Astrocyte (in vitro differentiated cells and primary cell): ENCODE data around the gene PDGFA.

ENCODE experiments used
- CTCF ChIP-seq: IDR thresholded peaks from 2 replicates; pipeline ENCODE4 v1.5.1; 2011; ENCODE audit warnings: low read depth, mild to moderate bottlenecking, inconsistent platforms, low read length, moderate library complexity; ENCODE audit not compliant: insufficient read depth
- EZH2 ChIP-seq: IDR thresholded peaks from 2 replicates; pipeline ENCODE4 v1.6.1; 2012; ENCODE audit warnings: mild to moderate bottlenecking, low read length, inconsistent platforms; ENCODE audit not compliant: insufficient read depth

DNA sequence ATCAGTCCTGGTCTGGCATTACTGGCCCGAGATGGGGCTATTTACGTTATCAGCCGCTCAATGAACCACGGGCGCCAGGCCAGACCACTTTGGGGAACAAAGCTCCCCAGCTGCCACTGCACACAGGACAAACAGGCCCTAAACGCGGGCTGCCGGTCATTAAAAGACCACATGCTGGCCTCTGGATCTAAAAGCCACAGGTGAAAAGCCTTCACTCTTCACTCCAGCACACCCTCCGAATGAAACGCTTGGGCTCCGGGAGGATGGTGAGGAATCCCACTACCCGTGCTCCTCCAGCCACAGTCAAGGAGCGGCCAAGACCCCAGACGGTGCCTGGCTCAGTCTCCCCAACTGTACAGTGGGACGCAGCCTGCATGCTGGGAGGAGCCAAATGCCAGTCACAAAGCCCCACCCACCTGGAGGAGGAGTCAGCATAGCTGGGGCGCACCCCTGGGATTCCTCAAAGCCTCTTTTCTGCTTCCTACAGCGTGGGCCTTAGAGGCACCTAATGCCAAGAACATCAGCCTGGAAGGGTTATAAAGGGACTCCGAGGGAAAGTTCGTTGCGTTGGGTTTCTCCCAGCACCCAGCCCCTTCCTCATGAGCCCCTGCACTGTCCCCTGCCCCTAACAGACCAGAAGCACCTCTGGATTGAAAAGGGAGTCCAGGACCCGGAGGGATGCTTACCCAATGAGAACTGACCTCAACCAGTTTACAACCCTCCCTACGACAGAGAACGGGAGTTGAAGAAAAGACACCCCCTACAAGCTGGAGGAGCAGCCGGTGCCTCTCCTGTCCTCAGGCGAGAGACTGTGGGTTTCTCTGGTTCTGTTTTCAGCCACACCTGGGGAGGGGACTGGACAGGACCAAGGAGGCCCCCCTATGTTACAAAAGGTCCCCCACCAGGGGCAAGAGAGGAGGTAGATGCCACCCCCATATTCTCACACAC lies 4.7 kb downstream of the PDGFA start:
- TF ChIP-seq CTCF (no peak), EZH2 (no peak)
